ENCODE measurements around the gene CD209. TPM values are rescaled to one million over a fixed set of nuclear protein-coding genes. Genes with fewer than 3 reads are reported as not detected.

The CD209 gene
- total and polyA plus RNA-seq, 2 experiments from 2014 or later, result 0.35 TPM; not detected in 1

DNA sequence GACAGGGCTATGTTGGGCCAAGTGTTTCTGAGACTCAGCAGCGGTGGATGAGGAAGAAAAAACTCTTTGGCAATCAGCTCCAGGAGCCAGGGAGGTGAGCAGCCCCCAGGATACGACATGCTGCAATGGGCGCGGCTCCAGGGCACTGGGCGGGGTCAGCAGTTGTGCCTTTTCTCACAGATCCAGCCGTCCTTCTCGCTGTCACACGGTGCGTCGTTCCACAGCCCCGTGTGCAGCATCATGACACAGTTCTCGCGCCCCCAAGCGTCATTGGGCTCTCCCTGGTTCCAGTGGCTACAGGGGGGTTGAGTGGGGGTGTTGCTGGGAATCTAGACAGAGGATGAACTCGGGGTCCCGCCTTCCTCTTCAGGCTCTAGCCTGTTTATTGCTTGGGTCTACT lies 18.1 kb downstream of the CD209 start (continued):
- no peak for TF ChIP-seq ETS1 (IDR thresholded peaks at IDR 0.05)
- TF ChIP-seq STAT1 (IDR thresholded peaks at IDR 0.05; ENCODE audit: unreplicated experiment), result no peak
- TF ChIP-seq JUNB (IDR thresholded peaks at IDR 0.05; ENCODE audit: unreplicated experiment), result no peak

- Histone ChIP-seq H3F3A (replicated peaks; ENCODE audit: low read depth) (no peaks in the 10 kb centered on the region), H3K79me2 (replicated peaks; ENCODE audit: insufficient read depth) (no peaks in the 10 kb centered on the region), H3K9me2 (ENCODE audit: insufficient read depth) (no peaks in the 10 kb centered on the region), H3K36me3 (ENCODE audit: insufficient read depth) (no peaks in the 10 kb centered on the region), H3K4me1 (ENCODE audit: insufficient read depth) (peaks cover 5% of the 10 kb centered on the region; the same call in 1 of the 2 replicates), H4K20me1 (replicated peaks; ENCODE audit: insufficient read depth) (no peaks in the 10 kb centered on the region), H3K27me3 (ENCODE audit: insufficient read depth) (peaks cover 38% of the 10 kb centered on the region), H2AFZ (no peak overlapping the region), H3K4me3 (no peak overlapping the region), H3K27ac (ENCODE audit: low read depth) (no peak overlapping the region), H3K4me2 (no peak overlapping the region)
- Mint-ChIP-seq H3K27ac (no peak overlapping the region), H3K9me3 (peaks cover 2% of the 10 kb centered on the region; the same call in 1 of the 3 replicates), H3K27me3 (ENCODE audit: insufficient read depth, low read depth, poor library complexity) (peaks cover 28% of the 10 kb centered on the region), H3K4me1 (peaks cover 12% of the 10 kb centered on the region), H3K36me3 (ENCODE audit: low read depth) (no peaks in the 10 kb centered on the region), H3K4me3 (no peak overlapping the region)
- TF ChIP-seq, protein P1, sequence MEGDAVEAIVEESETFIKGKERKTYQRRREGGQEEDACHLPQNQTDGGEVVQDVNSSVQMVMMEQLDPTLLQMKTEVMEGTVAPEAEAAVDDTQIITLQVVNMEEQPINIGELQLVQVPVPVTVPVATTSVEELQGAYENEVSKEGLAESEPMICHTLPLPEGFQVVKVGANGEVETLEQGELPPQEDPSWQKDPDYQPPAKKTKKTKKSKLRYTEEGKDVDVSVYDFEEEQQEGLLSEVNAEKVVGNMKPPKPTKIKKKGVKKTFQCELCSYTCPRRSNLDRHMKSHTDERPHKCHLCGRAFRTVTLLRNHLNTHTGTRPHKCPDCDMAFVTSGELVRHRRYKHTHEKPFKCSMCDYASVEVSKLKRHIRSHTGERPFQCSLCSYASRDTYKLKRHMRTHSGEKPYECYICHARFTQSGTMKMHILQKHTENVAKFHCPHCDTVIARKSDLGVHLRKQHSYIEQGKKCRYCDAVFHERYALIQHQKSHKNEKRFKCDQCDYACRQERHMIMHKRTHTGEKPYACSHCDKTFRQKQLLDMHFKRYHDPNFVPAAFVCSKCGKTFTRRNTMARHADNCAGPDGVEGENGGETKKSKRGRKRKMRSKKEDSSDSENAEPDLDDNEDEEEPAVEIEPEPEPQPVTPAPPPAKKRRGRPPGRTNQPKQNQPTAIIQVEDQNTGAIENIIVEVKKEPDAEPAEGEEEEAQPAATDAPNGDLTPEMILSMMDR (conservative IDR thresholded peaks at IDR 0.05; ENCODE audit: low read depth in 2 of 2), result no peak
- TF ChIP-seq ZNF462 (CRISPR knock-in tag; IDR thresholded peaks at IDR 0.05) (no peak), ETS1 (IDR thresholded peaks at IDR 0.05) (no peak), JUNB (IDR thresholded peaks at IDR 0.05; ENCODE audit: unreplicated experiment) (no peak), ZNF114 (CRISPR knock-in tag; IDR thresholded peaks at IDR 0.05) (no peak), CREB1 (CRISPR knock-in tag; IDR thresholded peaks at IDR 0.05; ENCODE audit: low read depth) (no peak), EZH2phosphoT487 (IDR thresholded peaks at IDR 0.05; ENCODE audit: unreplicated experiment) (no peak), ZNF331 (CRISPR knock-in tag; IDR thresholded peaks at IDR 0.05; ENCODE audit: low read depth) (no peak), POLR2AphosphoS5 (IDR thresholded peaks at IDR 0.05; ENCODE audit: low read depth) (no peak)
- DNase-seq (ENCODE audit: low spot score), result no peak
- ATAC-seq, result no peak
Observed at GRCh38 chr19:7725791-7726190, 21.5 kb downstream of the CD209 start.

Measured in GM23338 (cell line).